ENCODE measurements around the gene CIAO2A. TPM values are rescaled to one million over a fixed set of nuclear protein-coding genes. Genes with fewer than 3 reads are reported as not detected.
"Not testable (repeated sequence)": the region's sequence is repeated elsewhere in the genome, so short reads cannot be mapped to it uniquely, and the experiment has no call there.

Gene CIAO2A
- total and polyA plus RNA-seq, 2 experiments from 2014 or later: 228 to 256 TPM

DNA sequence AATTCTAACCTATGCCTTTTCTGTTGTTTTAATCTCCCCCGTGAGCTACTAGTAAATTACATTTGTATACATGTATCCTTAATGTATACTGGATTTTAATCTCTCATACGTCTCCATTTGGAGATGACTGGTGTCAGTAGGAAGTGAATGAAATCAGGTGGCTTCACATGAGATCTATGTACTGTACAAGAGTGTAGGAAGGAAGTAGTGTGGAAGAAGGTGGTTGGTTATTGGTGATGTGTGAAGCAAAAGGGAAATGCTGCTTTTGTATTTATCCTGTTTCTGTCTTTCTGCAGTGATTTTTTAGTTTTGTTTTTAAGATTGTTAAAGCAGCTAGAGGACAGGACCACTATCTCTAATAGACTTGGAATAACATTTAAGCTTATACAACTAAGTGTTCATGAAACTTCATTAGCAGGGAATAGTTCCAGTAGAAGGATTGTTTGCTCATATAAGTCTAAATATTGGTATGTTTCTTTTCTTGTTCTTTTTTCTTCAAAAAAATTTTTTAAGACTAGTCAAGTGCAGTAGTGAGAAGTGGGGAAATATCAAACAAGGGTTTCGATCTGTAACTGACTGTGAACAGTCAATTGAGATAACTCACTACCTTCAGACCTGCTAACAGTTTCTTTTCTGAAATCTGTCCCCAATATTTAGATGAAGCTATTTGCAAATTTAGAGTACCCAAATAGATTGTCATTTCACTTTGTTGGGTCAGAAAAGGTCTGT, 17.5 kb upstream of the CIAO2A start:
- Histone ChIP-seq H2AFZ (no peak overlapping the region), H3K4me1 (ENCODE audit: insufficient read depth) (peaks cover 31% of the 10 kb centered on the region), H3K36me3 (replicated peaks; ENCODE audit: insufficient read depth, low read depth) (no peaks in the 10 kb centered on the region), H4K20me1 (ENCODE audit: insufficient read depth, poor library complexity, severe bottlenecking) (peaks cover 19% of the 10 kb centered on the region), H3K9me2 (replicated peaks; ENCODE audit: insufficient read depth) (no peaks in the 10 kb centered on the region), H3K4me2 (peak overlapping the region; percentile 54), H3K27me3 (no peaks in the 10 kb centered on the region), H3K9me3 (ENCODE audit: low read depth) (no peaks in the 10 kb centered on the region), H3K27ac (peak overlapping the region; percentile 66), H3K4me3 (no peak overlapping the region), H3K79me2 (peaks cover 88% of the 10 kb centered on the region)
- 81% methylated on average over 3 of the region's 3 CpGs for WGBS (ENCODE audit: low lambda C conversion rate, missing lambda C conversion rate)
- no peak for DNase-seq (ENCODE audit: low spot score)
- TF ChIP-seq EZH2 (IDR thresholded peaks at IDR 0.05; ENCODE audit: borderline replicate concordance) (no peak), EZH2phosphoT487 (IDR thresholded peaks at IDR 0.05; ENCODE audit: low read depth, severe bottlenecking, unreplicated experiment) (no peak)
- TF ChIP-seq, protein P1, sequence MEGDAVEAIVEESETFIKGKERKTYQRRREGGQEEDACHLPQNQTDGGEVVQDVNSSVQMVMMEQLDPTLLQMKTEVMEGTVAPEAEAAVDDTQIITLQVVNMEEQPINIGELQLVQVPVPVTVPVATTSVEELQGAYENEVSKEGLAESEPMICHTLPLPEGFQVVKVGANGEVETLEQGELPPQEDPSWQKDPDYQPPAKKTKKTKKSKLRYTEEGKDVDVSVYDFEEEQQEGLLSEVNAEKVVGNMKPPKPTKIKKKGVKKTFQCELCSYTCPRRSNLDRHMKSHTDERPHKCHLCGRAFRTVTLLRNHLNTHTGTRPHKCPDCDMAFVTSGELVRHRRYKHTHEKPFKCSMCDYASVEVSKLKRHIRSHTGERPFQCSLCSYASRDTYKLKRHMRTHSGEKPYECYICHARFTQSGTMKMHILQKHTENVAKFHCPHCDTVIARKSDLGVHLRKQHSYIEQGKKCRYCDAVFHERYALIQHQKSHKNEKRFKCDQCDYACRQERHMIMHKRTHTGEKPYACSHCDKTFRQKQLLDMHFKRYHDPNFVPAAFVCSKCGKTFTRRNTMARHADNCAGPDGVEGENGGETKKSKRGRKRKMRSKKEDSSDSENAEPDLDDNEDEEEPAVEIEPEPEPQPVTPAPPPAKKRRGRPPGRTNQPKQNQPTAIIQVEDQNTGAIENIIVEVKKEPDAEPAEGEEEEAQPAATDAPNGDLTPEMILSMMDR (IDR thresholded peaks at IDR 0.05; ENCODE audit: poor library complexity): no peak

- H3K79me2 ChIP-seq: peaks cover 88% of the 10 kb centered on the region
- H4K20me1 ChIP-seq (ENCODE audit: insufficient read depth, poor library complexity, severe bottlenecking): peaks cover 27% of the 10 kb centered on the region
- H3K27ac ChIP-seq; H3K9me3 ChIP-seq (ENCODE audit: low read depth); H3K27me3 ChIP-seq; H3K4me3 ChIP-seq; DNase-seq (ENCODE audit: low spot score); H2AFZ ChIP-seq; H3K9me2 ChIP-seq (replicated peaks; ENCODE audit: insufficient read depth); H3K4me2 ChIP-seq; H3K36me3 ChIP-seq (replicated peaks; ENCODE audit: insufficient read depth, low read depth): not testable (repeated sequence)
- peaks cover 31% of the 10 kb centered on the region for H3K4me1 ChIP-seq (ENCODE audit: insufficient read depth)
- WGBS (ENCODE audit: low lambda C conversion rate, missing lambda C conversion rate): 92% methylated on average over 4 of the region's 4 CpGs
These were observed 16.6 kb upstream of the CIAO2A start for GRCh38 chr15:64110108-64110701.

- H4K20me1 ChIP-seq (ENCODE audit: insufficient read depth, poor library complexity, severe bottlenecking): peaks cover 42% of the 10 kb centered on the region
- H3K9me2 ChIP-seq (replicated peaks; ENCODE audit: insufficient read depth): no peaks in the 10 kb centered on the region
- H3K9me3 ChIP-seq (ENCODE audit: low read depth): no peaks in the 10 kb centered on the region
- no peak overlapping the region for H3K4me2 ChIP-seq
- 67% methylated on average over 1 of the region's 1 CpG for WGBS (ENCODE audit: low lambda C conversion rate, missing lambda C conversion rate)
- no peaks in the 10 kb centered on the region for H3K27me3 ChIP-seq
- H3K4me3 ChIP-seq: no peak overlapping the region
- H2AFZ ChIP-seq: no peak overlapping the region
- peaks cover 19% of the 10 kb centered on the region for H3K4me1 ChIP-seq (ENCODE audit: insufficient read depth)
- DNase-seq (ENCODE audit: low spot score): no peak
- H3K27ac ChIP-seq: no peak overlapping the region
- H3K36me3 ChIP-seq (replicated peaks; ENCODE audit: insufficient read depth, low read depth): no peaks in the 10 kb centered on the region
- H3K79me2 ChIP-seq: peaks cover 95% of the 10 kb centered on the region
- no peak for TF ChIP-seq EZH2phosphoT487 (IDR thresholded peaks at IDR 0.05; ENCODE audit: low read depth, severe bottlenecking, unreplicated experiment)
- TF ChIP-seq EZH2 (IDR thresholded peaks at IDR 0.05; ENCODE audit: borderline replicate concordance): no peak
- TF ChIP-seq, protein P1 (IDR thresholded peaks at IDR 0.05; ENCODE audit: poor library complexity): no peak
These were observed 13.7 kb upstream of the CIAO2A start for GRCh38 chr15:64107337-64107736.

- Histone ChIP-seq H3K9me3 (ENCODE audit: low read depth) (no peaks in the 10 kb centered on the region), H4K20me1 (ENCODE audit: insufficient read depth, poor library complexity, severe bottlenecking) (peaks cover 58% of the 10 kb centered on the region), H3K4me1 (ENCODE audit: insufficient read depth) (peaks cover 4% of the 10 kb centered on the region), H3K27me3 (no peaks in the 10 kb centered on the region), H3K9me2 (replicated peaks; ENCODE audit: insufficient read depth) (no peaks in the 10 kb centered on the region), H3K36me3 (replicated peaks; ENCODE audit: insufficient read depth, low read depth) (no peaks in the 10 kb centered on the region), H3K79me2 (peaks cover 99% of the 10 kb centered on the region), H2AFZ (no peak overlapping the region), H3K4me2 (no peak overlapping the region), H3K27ac (peak overlapping the region; percentile 20), H3K4me3 (no peak overlapping the region)
- no peak for TF ChIP-seq EZH2phosphoT487 (IDR thresholded peaks at IDR 0.05; ENCODE audit: low read depth, severe bottlenecking, unreplicated experiment)
- no peak for TF ChIP-seq EZH2 (IDR thresholded peaks at IDR 0.05; ENCODE audit: borderline replicate concordance)
- TF ChIP-seq, protein P1 (IDR thresholded peaks at IDR 0.05; ENCODE audit: poor library complexity): no peak
- 84% methylated on average over 9 of the region's 9 CpGs for WGBS (ENCODE audit: low lambda C conversion rate, missing lambda C conversion rate)
- DNase-seq (ENCODE audit: low spot score): peak; percentile 42
These were observed 11.6 kb upstream of the CIAO2A start for GRCh38 chr15:64105113-64105704.
